HCT116 (cell line): ENCODE data around the gene KLHDC3. TPM values are rescaled to one million over a fixed set of nuclear protein-coding genes. Genes with fewer than 3 reads are reported as not detected.

Experiments
- ATAC-seq: fragments of 200-7000 bp; cut with Tn5 transposase; 2 replicates; pipeline ENCODE4 v1.9.1; 2020; ENCODE audit warnings: mild to moderate bottlenecking, moderate library complexity
- BruUV-seq: library from RNA; stranded (reverse); fragments of 400-500 nt; replicated peaks from 2 replicates; lab custom pipeline; 2021; lab: Mats Ljungman, UMichigan
- CTCF ChIA-PET: fragments of 300-600 bp; sonication (Branson Sonifier 250); formaldehyde crosslinking; loops from one replicate; lab custom pipeline; 2021; ENCODE audit warnings: antibody characterized with exemption; lab: Charles Lee
- POLR2A ChIA-PET: fragments of 300-600, 350-600 bp; sonication (Branson Sonifier 250); formaldehyde crosslinking; loops from one replicate; lab custom pipeline; 2021; ENCODE audit warnings: antibody characterized with exemption; lab: Charles Lee
- RAD21 ChIA-PET, 2 experiments: fragments of 300-600 bp; sonication (Branson Sonifier 250); formaldehyde crosslinking; loops; one replicate each; lab custom pipeline; 2023; ENCODE audit warnings: low total read pairs in 2 of 2; ENCODE audit not compliant: uncharacterized antibody in 2 of 2, unreplicated experiment in 2 of 2, low non-redundant PET in 1 of 2; lab: Charles Lee
- DNase-seq: peaks from one replicate; pipeline ENCODE4 v3.0.0-alpha.2; 2010; ENCODE audit warnings: low read depth, low spot score
- H2AFZ ChIP-seq: fragments of 200-600 bp; shearing (Covaris generic), sonication (generic); 2 replicates; pipeline ENCODE4 v1.6.1; 2017; ENCODE audit warnings: low read depth, mixed run types, mixed read lengths, antibody characterized with exemption, low read length; ENCODE audit not compliant: poor library complexity, severe bottlenecking
- H3K27ac ChIP-seq: 2 replicates; pipeline ENCODE4 v1.5.1; 2012; ENCODE audit warnings: low read depth, low read length
- H3K27me3 ChIP-seq: fragments of 200-600 bp; sonication (generic); 2 replicates; pipeline ENCODE4 v1.6.1; 2016; ENCODE audit warnings: mixed run types, low read length, mixed read lengths; ENCODE audit not compliant: insufficient read depth
- H3K36me3 ChIP-seq, 2 experiments: fragments of 200-500 bp in 1 of 2; fragments of 200-600 bp in 1 of 2; sonication (Bioruptor generic) in 1 of 2; sonication (generic) in 1 of 2; 2 replicates each; pipeline versions ENCODE4 v1.5.1 to v1.6.1; 2014 to 2016; ENCODE audit warnings: low read length in 2 of 2, inconsistent platforms in 1 of 2, mixed read lengths in 1 of 2, mixed run types in 1 of 2; ENCODE audit not compliant: insufficient read depth in 2 of 2, control insufficient read depth in 1 of 2
- H3K4me1 ChIP-seq, 2 experiments: fragments of 200-600 bp in 1 of 2; sonication (generic) in 1 of 2; 2 replicates each; pipeline versions ENCODE4 v1.5.1 to v1.6.1; 2012 to 2017; ENCODE audit warnings: low read length in 2 of 2, inconsistent platforms in 1 of 2, mild to moderate bottlenecking in 1 of 2, mixed read lengths in 1 of 2, mixed run types in 1 of 2, moderate library complexity in 1 of 2; ENCODE audit not compliant: insufficient read depth in 2 of 2, control insufficient read depth in 1 of 2
- H3K4me2 ChIP-seq: fragments of 200-600 bp; sonication (generic); 2 replicates; pipeline ENCODE4 v1.6.1; 2017; ENCODE audit warnings: mixed run types, low read length, mixed read lengths
- H3K4me3 ChIP-seq, 2 experiments: fragments of 200-600 bp in 1 of 2; sonication (generic) in 1 of 2; replicated peaks in 1 of 2; 2 replicates each; pipeline ENCODE4 v1.5.1; 2011 to 2016; ENCODE audit warnings: low read length in 2 of 2, control low read depth in 1 of 2, low read depth in 1 of 2, mild to moderate bottlenecking in 1 of 2, mixed read lengths in 1 of 2, mixed run types in 1 of 2
- H3K79me2 ChIP-seq: fragments of 200-600 bp; sonication (generic); 2 replicates; pipeline ENCODE4 v1.6.1; 2017; ENCODE audit warnings: mild to moderate bottlenecking, mixed run types, low read length, moderate library complexity, mixed read lengths; ENCODE audit not compliant: insufficient read depth
- H3K9ac ChIP-seq: fragments of 200-600 bp; sonication (generic); 2 replicates; pipeline ENCODE4 v1.6.1; 2016; ENCODE audit warnings: low read length, mixed read lengths
- H3K9me2 ChIP-seq: fragments of 200-600 bp; sonication (generic), shearing (Covaris generic); 2 replicates; pipeline ENCODE4 v1.6.1; 2017; ENCODE audit warnings: mixed run types, mild to moderate bottlenecking, moderate library complexity; ENCODE audit not compliant: insufficient read depth
- H3K9me3 ChIP-seq, 2 experiments: fragments of 200-500 bp in 1 of 2; fragments of 200-600 bp in 1 of 2; sonication (Bioruptor generic) in 1 of 2; sonication (generic) in 1 of 2; 2 replicates each; pipeline ENCODE4 v1.6.1; 2014 to 2017; ENCODE audit warnings: low read length in 2 of 2, mixed read lengths in 2 of 2, inconsistent platforms in 1 of 2, low read depth in 1 of 2, mild to moderate bottlenecking in 1 of 2, mixed run types in 1 of 2, moderate library complexity in 1 of 2; ENCODE audit not compliant: control insufficient read depth in 1 of 2, insufficient read depth in 1 of 2
- H4K20me1 ChIP-seq: fragments of 200-600 bp; sonication (generic), shearing (Covaris generic); 2 replicates; pipeline ENCODE4 v1.6.1; 2017; ENCODE audit warnings: mixed run types, mild to moderate bottlenecking, moderate library complexity; ENCODE audit not compliant: insufficient read depth
- POLR2A ChIP-seq: IDR thresholded peaks from 2 replicates; pipeline ENCODE4 v1.7.0; 2011; ENCODE audit warnings: borderline replicate concordance; ENCODE audit not compliant: insufficient read depth, insufficient read length; ENCODE audit errors: extremely low read depth
- POLR2AphosphoS5 ChIP-seq: IDR thresholded peaks from 2 replicates; pipeline ENCODE4 v1.6.1; 2011; ENCODE audit warnings: mild to moderate bottlenecking, low read depth, low read length, moderate library complexity
- SP1 ChIP-seq: IDR thresholded peaks from 2 replicates; pipeline ENCODE4 v1.6.1; 2012; ENCODE audit warnings: low read depth
- ZFX ChIP-seq: fragments of 450-650 bp; IDR thresholded peaks from 2 replicates; pipeline ENCODE4 v1.6.1; 2017
- intact Hi-C: fragments of 100-400 bp; cut with micrococcal nuclease; formaldehyde crosslinking; loops from 2 replicates; pipeline ENCODE4 v1.10.0; 2022
- total RNA-seq: library from RNA; stranded (reverse); gene quantifications from one replicate; pipeline ENCODE4 v1.2.1, GENCODE V29; 2021; ENCODE audit not compliant: unreplicated experiment

KLHDC3 gene
- total RNA-seq, 1 experiment from 2014 or later, result 67.2 TPM

DNA sequence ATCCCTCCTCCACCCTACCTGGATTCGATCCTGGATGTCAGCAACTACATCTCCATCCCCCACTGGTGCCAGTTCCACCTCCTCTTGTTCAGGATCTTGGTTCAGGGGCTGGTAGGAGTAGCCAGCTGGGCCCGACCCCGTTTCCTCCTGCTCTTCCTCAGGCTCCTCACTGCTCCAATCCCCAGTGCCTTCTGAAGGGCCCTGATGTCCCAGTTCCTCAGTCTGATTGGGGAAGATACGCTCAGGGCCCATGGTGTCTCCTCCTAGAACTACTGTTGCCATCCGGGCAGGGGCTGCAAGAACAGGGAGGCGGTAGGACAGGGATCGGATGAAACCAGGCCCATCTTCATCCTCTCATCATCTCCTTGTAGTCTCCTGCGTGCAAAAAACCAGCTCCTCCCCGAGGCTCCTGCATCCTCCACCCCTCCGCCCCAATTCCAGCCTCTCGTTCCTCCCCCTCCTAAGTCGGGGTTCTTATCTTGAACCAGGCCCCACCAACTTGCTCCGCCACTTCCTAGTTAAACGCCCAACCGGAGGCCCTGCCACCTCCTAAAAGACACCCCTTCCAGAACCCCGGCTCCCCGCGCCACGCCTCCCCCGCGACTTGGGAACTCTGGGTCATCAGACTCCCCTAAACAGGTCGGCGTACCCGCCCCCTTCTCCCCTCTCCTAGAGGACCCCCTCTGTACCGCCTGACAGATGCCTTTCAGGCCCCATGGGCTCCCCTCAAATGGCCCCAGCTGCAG, 779 bp upstream of the KLHDC3 start:
- no peak for TF ChIP-seq ZFX
- TF ChIP-seq POLR2AphosphoS5, result peak; percentile 15; the same call in 1 of the 2 replicates
- ChIA-PET RAD21 (interaction anchor here in 1 of 2 experiments (0.9 kb wide), 1 partner anchor 9 kb away, joined by 3 read pairs; no protein-coding TSS in a partner anchor), CTCF (interaction anchor here (2.0 kb wide), 1 partner anchor 29 kb away, joined by 5 read pairs; the partner anchor contains the start of gene PPP2R5D), POLR2A (interaction anchor here (0.8 to 2.0 kb wide), 8 partner anchors 11 to 131 kb away, joined by 3 to 14 read pairs (median 6); partner anchors contain the start of genes CUL7, KLC4, MRPL2 and PPP2R5D)
- Histone ChIP-seq H3K9ac (peak overlapping the region; percentile 84), H4K20me1 (no peaks in the 10 kb centered on the region), H3K79me2 (peaks cover 46% of the 10 kb centered on the region), H3K4me3 (peak overlapping the region; percentile 91 to 99), H2AFZ (peak overlapping the region; percentile 64), H3K4me1 (peaks cover 7 to 20% of the 10 kb centered on the region in 2 experiments; a peak in 2 of 4 replicates), H3K36me3 (peaks cover 29 to 35% of the 10 kb centered on the region in 2 experiments), H3K9me3 (no peaks in the 10 kb centered on the region), H3K9me2 (no peaks in the 10 kb centered on the region), H3K27me3 (no peaks in the 10 kb centered on the region), H3K27ac (peak overlapping the region; percentile 52), H3K4me2 (peak overlapping the region; percentile 79)
- ATAC-seq (peak; percentile 29), DNase-seq (no peak)
- intact Hi-C loops, result loop anchor here (5.0 kb wide), 2 partner anchors 44 to 256 kb away; partner anchors contain the start of genes KLC4 and MRPL2
- no TSS peak for BruUV-seq

GRCh38 chr6:43014434-43014909, 423 bp downstream of the KLHDC3 start:
- H3K27me3 ChIP-seq, result no peaks in the 10 kb centered on the region
- DNase-seq, result no peak
- peaks cover 46% of the 10 kb centered on the region for H3K79me2 ChIP-seq
- H3K9me2 ChIP-seq, result no peaks in the 10 kb centered on the region
- POLR2A ChIA-PET, result interaction anchor here (0.6 to 2.0 kb wide), 11 partner anchors 10 to 130 kb away, joined by 3 to 14 read pairs (median 4); partner anchors contain the start of genes CUL7, KLC4, MRPL2 and PPP2R5D
- TF ChIP-seq POLR2A (peak; percentile 4), SP1 (no peak)
- CTCF ChIA-PET, result interaction anchor here (0.6 to 2.0 kb wide), 5 partner anchors 10 to 940 kb away, joined by 3 to 7 read pairs (median 5); partner anchors contain the start of gene PPP2R5D
- H3K36me3 ChIP-seq, result peaks cover 24 to 28% of the 10 kb centered on the region in 2 experiments
- H3K27ac ChIP-seq, result peak overlapping the region; percentile 57
- RAD21 ChIA-PET, result interaction anchor here in 1 of 2 experiments (0.6 to 0.9 kb wide), 2 partner anchors 8 to 45 kb away, joined by 3 read pairs; partner anchors contain the start of genes KLC4 and MRPL2
- peak overlapping the region; percentile 79 for H3K4me2 ChIP-seq
- H3K9me3 ChIP-seq, result no peaks in the 10 kb centered on the region
- H3K9ac ChIP-seq, result peak overlapping the region; percentile 83
- peak overlapping the region; percentile 91 to 99 for H3K4me3 ChIP-seq
- peaks cover 7 to 20% of the 10 kb centered on the region in 2 experiments; a peak in 2 of 4 replicates for H3K4me1 ChIP-seq
- intact Hi-C loops, result loop anchor here (1.0 to 5.0 kb wide), 3 partner anchors 43 to 257 kb away; partner anchors contain the start of genes CNPY3, KLC4 and MRPL2
- ATAC-seq, result no peak; the same call in 1 of the 2 replicates
- no peaks in the 10 kb centered on the region for H4K20me1 ChIP-seq
- no peak overlapping the region for H2AFZ ChIP-seq
- TSS peak; percentile 67 for BruUV-seq
